Duodenal mucosa (tissue), 2 donors: Measurements from ENCODE around the gene KRT40.
"Not testable (repeated sequence)": the region's sequence is repeated elsewhere in the genome, so short reads cannot be mapped to it uniquely, and the experiment has no call there.

ENCODE experiments used
- H3K27ac ChIP-seq: one replicate; pipeline ENCODE4 v1.7.0; 2013; ENCODE audit warnings: low read depth, low read length
- H3K27me3 ChIP-seq, 2 donors: one replicate each; pipeline ENCODE4 v1.7.0; 2013; ENCODE audit warnings: low read length in 2 of 2, control low read depth in 1 of 2; ENCODE audit not compliant: insufficient read depth in 2 of 2, control insufficient read depth in 1 of 2
- H3K36me3 ChIP-seq, 2 donors: one replicate each; pipeline ENCODE4 v1.7.0; 2013; ENCODE audit warnings: low read length in 2 of 2, control low read depth in 1 of 2; ENCODE audit not compliant: insufficient read depth in 2 of 2, control insufficient read depth in 1 of 2
- H3K4me1 ChIP-seq, 2 donors: one replicate each; pipeline ENCODE4 v1.7.0; 2013; ENCODE audit warnings: low read length in 2 of 2, control low read depth in 1 of 2; ENCODE audit not compliant: insufficient read depth in 2 of 2, control insufficient read depth in 1 of 2
- H3K4me3 ChIP-seq, 2 donors: one replicate each; pipeline ENCODE4 v1.7.0; 2013; ENCODE audit warnings: low read length in 2 of 2, low read depth in 1 of 2
- H3K9ac ChIP-seq, 2 donors: one replicate each; pipeline ENCODE4 v1.7.0; 2013; ENCODE audit warnings: low read length in 2 of 2, low read depth in 1 of 2
- H3K9me3 ChIP-seq, 2 donors: one replicate each; pipeline ENCODE4 v1.7.0; 2013; ENCODE audit warnings: low read length in 2 of 2, control low read depth in 1 of 2; ENCODE audit not compliant: control insufficient read depth in 1 of 2

Gene KRT40

GRCh38 chr17:40999563-40999962 is 15.4 kb upstream of the KRT40 start, which contains the start of gene KRTAP3-2:
KRTAP3-2 (minus strand) TSS chr17:40999906; CDS start chr17:40999853, 53 bp downstream.
- H3K4me3 ChIP-seq, H3K9me3 ChIP-seq, H3K27me3 ChIP-seq, H3K36me3 ChIP-seq, H3K27ac ChIP-seq, H3K4me1 ChIP-seq, H3K9ac ChIP-seq: not testable (repeated sequence)

DNA sequence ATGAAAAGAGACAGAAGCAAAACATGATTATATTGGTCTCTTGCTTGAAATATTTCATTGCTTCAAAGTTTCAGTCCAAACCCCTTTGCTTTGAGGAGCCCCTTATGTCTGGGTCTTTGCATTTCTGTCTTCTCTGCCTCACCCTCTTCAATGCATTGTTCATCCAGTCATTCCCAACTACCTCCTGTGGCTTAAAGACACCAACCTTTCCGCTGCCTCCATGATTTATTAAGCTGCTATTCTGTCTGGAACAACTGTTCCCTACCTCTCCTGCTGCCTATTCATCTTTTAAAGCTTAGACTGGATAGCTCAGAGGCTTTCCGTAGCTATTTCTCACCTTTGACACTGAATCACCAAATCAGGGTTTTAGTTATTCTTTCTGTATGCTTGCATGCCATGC is 13.2 kb upstream of the KRT40 start:
- no peaks in the 10 kb centered on the region for H3K4me1 ChIP-seq
- no peaks in the 10 kb centered on the region for H3K9me3 ChIP-seq
- no peak overlapping the region for H3K27ac ChIP-seq
- H3K4me3 ChIP-seq: no peak overlapping the region
- no peaks in the 10 kb centered on the region for H3K36me3 ChIP-seq
- H3K27me3 ChIP-seq: peaks cover 0 to 5% of the 10 kb centered on the region in 2 donors
- H3K9ac ChIP-seq: no peak overlapping the region

DNA sequence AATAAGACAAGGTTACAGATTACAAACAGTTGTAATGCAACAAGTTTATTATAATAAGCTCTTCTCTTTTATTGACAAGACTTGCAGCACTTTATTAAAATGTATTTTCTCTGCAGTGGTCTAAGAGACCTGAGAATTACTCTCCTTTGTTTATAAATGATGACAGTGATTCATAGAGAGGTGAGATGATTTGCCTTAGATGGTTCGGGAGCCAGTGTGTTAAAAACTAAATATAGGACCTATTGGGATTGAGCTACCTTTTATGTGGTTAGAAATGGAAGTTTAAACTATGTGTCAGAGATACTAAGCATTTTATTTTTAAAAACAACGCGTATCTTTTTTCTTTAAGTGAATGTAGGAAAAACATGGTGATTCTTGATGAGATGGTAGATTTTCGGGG is 12.7 kb upstream of the KRT40 start:
- no peaks in the 10 kb centered on the region for H3K36me3 ChIP-seq
- H3K27me3 ChIP-seq: peaks cover 0 to 3% of the 10 kb centered on the region in 2 donors
- H3K4me1 ChIP-seq: no peaks in the 10 kb centered on the region
- H3K27ac ChIP-seq: no peak overlapping the region
- no peaks in the 10 kb centered on the region for H3K9me3 ChIP-seq
- no peak overlapping the region for H3K4me3 ChIP-seq
- no peak overlapping the region for H3K9ac ChIP-seq

GRCh38 chr17:40995116-40995515 is 11.0 kb upstream of the KRT40 start:
- no peak overlapping the region for H3K4me3 ChIP-seq
- H3K27me3 ChIP-seq: no peaks in the 10 kb centered on the region
- H3K9me3 ChIP-seq: peaks cover 4% of the 10 kb centered on the region in 2 donors
- H3K4me1 ChIP-seq: no peaks in the 10 kb centered on the region
- no peak overlapping the region for H3K27ac ChIP-seq
- no peaks in the 10 kb centered on the region for H3K36me3 ChIP-seq
- H3K9ac ChIP-seq: no peak overlapping the region

GRCh38 chr17:40993839-40994238 is 9.7 kb upstream of the KRT40 start, which contains the start of gene KRTAP3-3:
KRTAP3-3 (minus strand) TSS chr17:40994164; CDS start chr17:40994097, 67 bp downstream.
- Histone ChIP-seq H3K9ac (no peak within 1 kb of the TSS), H3K27me3 (no peaks in the 10 kb centered on the region), H3K36me3 (no peaks in the 10 kb centered on the region), H3K4me1 (no peaks in the 10 kb centered on the region), H3K4me3 (no peak within 1 kb of the TSS), H3K27ac (no peak within 1 kb of the TSS), H3K9me3 (peaks cover 4% of the 10 kb centered on the region in 2 donors)

DNA sequence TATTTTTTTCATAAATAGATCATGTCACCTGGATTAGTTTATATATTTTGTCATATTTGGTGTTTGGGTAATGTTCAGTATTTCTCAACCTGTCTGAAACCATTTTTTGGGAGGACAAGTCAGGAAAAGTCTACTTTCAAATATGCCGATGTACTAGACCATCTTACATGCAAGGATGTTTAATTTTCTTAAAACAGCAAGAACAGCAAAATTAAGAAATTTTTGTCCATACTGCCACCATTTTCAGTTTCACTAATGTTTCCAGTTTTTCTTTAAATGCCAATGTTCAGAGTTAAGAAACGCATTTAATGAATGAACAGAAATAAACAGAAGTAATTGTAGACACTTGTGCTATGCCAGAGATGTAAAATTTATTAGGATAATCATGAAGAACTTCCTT is 9.0 kb upstream of the KRT40 start:
- Histone ChIP-seq H3K27ac (no peak overlapping the region), H3K27me3 (no peaks in the 10 kb centered on the region), H3K9me3 (peaks cover 4% of the 10 kb centered on the region in 2 donors), H3K9ac (no peak overlapping the region), H3K4me3 (no peak overlapping the region), H3K36me3 (no peaks in the 10 kb centered on the region), H3K4me1 (no peaks in the 10 kb centered on the region)

DNA sequence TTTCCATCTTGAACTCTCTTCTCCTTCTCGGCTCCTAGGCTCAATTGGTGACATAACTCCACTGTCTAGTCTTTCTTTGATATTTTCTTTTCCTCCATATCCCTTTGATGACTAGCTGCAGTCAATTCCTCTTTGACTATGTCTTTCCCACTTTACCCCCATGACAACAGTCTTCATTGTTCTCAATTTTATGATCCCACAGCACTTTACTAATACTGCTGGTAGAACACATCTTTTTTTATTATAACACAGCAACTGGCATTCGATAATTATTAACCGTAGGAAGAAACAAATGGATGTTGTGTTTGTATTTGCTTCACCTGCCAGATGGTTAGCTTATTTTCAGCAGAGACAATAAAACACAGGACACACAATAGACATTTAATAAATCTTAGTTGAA is 8.5 kb upstream of the KRT40 start:
- Histone ChIP-seq H3K9ac (no peak overlapping the region), H3K27me3 (no peaks in the 10 kb centered on the region), H3K27ac (no peak overlapping the region), H3K4me1 (no peaks in the 10 kb centered on the region), H3K4me3 (no peak overlapping the region), H3K9me3 (peaks cover 4% of the 10 kb centered on the region in 2 donors), H3K36me3 (no peaks in the 10 kb centered on the region)

GRCh38 chr17:40986920-40987319 is 2.8 kb upstream of the KRT40 start:
- Histone ChIP-seq H3K27ac (no peak overlapping the region), H3K4me3 (no peak overlapping the region), H3K4me1 (no peaks in the 10 kb centered on the region), H3K27me3 (peaks cover 0 to 5% of the 10 kb centered on the region in 2 donors), H3K9ac (no peak overlapping the region), H3K9me3 (peaks cover 4% of the 10 kb centered on the region in 2 donors), H3K36me3 (no peaks in the 10 kb centered on the region)

- Histone ChIP-seq H3K27me3 (peaks cover 0 to 7% of the 10 kb centered on the region in 2 donors), H3K27ac (no peak overlapping the region), H3K9me3 (no peaks in the 10 kb centered on the region), H3K36me3 (no peaks in the 10 kb centered on the region), H3K9ac (no peak overlapping the region), H3K4me1 (no peaks in the 10 kb centered on the region), H3K4me3 (no peak overlapping the region)
Observed at GRCh38 chr17:40981115-40981514, 3.0 kb downstream of the KRT40 start.

GRCh38 chr17:40980596-40980995 is 3.5 kb downstream of the KRT40 start:
- Histone ChIP-seq H3K27me3 (peaks cover 0 to 7% of the 10 kb centered on the region in 2 donors), H3K4me3 (no peak overlapping the region), H3K9ac (no peak overlapping the region), H3K27ac (no peak overlapping the region), H3K9me3 (no peaks in the 10 kb centered on the region), H3K4me1 (no peaks in the 10 kb centered on the region), H3K36me3 (no peaks in the 10 kb centered on the region)

- Histone ChIP-seq H3K27me3 (peaks cover 0 to 7% of the 10 kb centered on the region in 2 donors), H3K9ac (no peak overlapping the region), H3K9me3 (no peaks in the 10 kb centered on the region), H3K4me3 (no peak overlapping the region), H3K36me3 (no peaks in the 10 kb centered on the region), H3K4me1 (no peaks in the 10 kb centered on the region), H3K27ac (no peak overlapping the region)
Observed at GRCh38 chr17:40980117-40980516, 4.0 kb downstream of the KRT40 start.
